HepG2 (cell line): ENCODE data around the gene PRXL2A. TPM values are rescaled to one million over a fixed set of nuclear protein-coding genes. Genes with fewer than 3 reads are reported as not detected.

ENCODE experiments used
- ATAD3A ChIP-seq: sonication (generic); formaldehyde crosslinking; IDR thresholded peaks from 2 replicates; pipeline ENCODE4 v1.4.0; 2020; ENCODE audit warnings: missing genetic modification reagents
- DNMT3B ChIP-seq: conservative IDR thresholded peaks from 2 replicates; pipeline ENCODE4 v1.6.1; 2016; ENCODE audit warnings: missing biosample characterization, control low read depth
- GABPA ChIP-seq, 2 experiments: IDR thresholded peaks; 2 replicates each; pipeline ENCODE4 v1.6.1; 2011 to 2016; ENCODE audit warnings: low read depth in 2 of 2, low read length in 1 of 2, missing biosample characterization in 1 of 2, missing genetic modification characterization in 1 of 2
- KAT7 ChIP-seq: IDR thresholded peaks from 2 replicates; pipeline ENCODE4 v1.6.1; 2018; ENCODE audit warnings: borderline replicate concordance, missing compliant biosample characterization
- KDM5A ChIP-seq: fragments of 200-600 bp; sonication (generic); IDR thresholded peaks from 2 replicates; pipeline ENCODE4 v1.7.0; 2018; ENCODE audit warnings: antibody characterized with exemption, mild to moderate bottlenecking, low read length, borderline replicate concordance
- YY1 ChIP-seq: IDR thresholded peaks from 2 replicates; pipeline ENCODE4 v1.6.1; 2011; ENCODE audit warnings: low read length, low read depth, moderate library complexity, mild to moderate bottlenecking; ENCODE audit not compliant: insufficient read depth, insufficient replicate concordance
- ZBTB7B ChIP-seq: sonication (generic); formaldehyde crosslinking; IDR thresholded peaks from 2 replicates; pipeline ENCODE4 v1.4.0; 2020; ENCODE audit warnings: missing genetic modification reagents
- ZNF564 ChIP-seq: sonication (generic); formaldehyde crosslinking; IDR thresholded peaks from 2 replicates; pipeline ENCODE4 v1.8.1; 2023; ENCODE audit warnings: mild to moderate bottlenecking, missing genetic modification reagents
- ZNF891 ChIP-seq: sonication (generic); formaldehyde crosslinking; IDR thresholded peaks from 2 replicates; pipeline ENCODE4 v1.5.0; 2020; ENCODE audit warnings: mild to moderate bottlenecking, missing genetic modification reagents
- polyA plus RNA-seq, 8 experiments: library from polyadenylated mRNA; depleted of rRNA in 3 of 8; stranded (reverse) in 7 of 8; unstranded in 1 of 8; fragments of >200 nt; fragmentation: Illumina TruSeq in 4 of 8; extraction: Trizol in 4 of 8; gene quantifications; 2 replicates each; pipeline versions ENCODE4 v1.2.1 to v1.2.3, GENCODE V29; 2011 to 2016; ENCODE audit warnings: low read depth in 4 of 8, missing spikeins in 1 of 8, mixed read lengths in 1 of 8; ENCODE audit not compliant: insufficient read depth in 1 of 8
- total RNA-seq, 5 experiments: library from RNA; depleted of rRNA; stranded (reverse); fragments of >200 nt; fragmentation: Illumina TruSeq; extraction: Trizol; gene quantifications; 2 replicates each; pipeline ENCODE4 v1.2.3, GENCODE V29; 2016; ENCODE audit warnings: low read depth in 1 of 5
- TF ChIP-seq, protein P1 (sequence below): sonication (generic); formaldehyde crosslinking; IDR thresholded peaks from one replicate; pipeline ENCODE4 v1.5.1; 2020; ENCODE audit warnings: mild to moderate bottlenecking, missing genetic modification reagents; ENCODE audit errors: not compliant biosample characterization
- TF ChIP-seq, protein P2 (sequence below): conservative IDR thresholded peaks from 2 replicates; pipeline ENCODE4 v1.6.1; 2018; ENCODE audit warnings: missing genetic modification reagents
- TF ChIP-seq, protein P3 (sequence below): sonication (generic); formaldehyde crosslinking; IDR thresholded peaks from 2 replicates; pipeline ENCODE4 v1.4.0; 2020; ENCODE audit warnings: missing genetic modification reagents, borderline replicate concordance
- TF ChIP-seq, protein P4 (sequence below): sonication (generic); formaldehyde crosslinking; IDR thresholded peaks from 2 replicates; pipeline ENCODE4 v1.8.1; 2023; ENCODE audit warnings: missing genetic modification reagents, mild to moderate bottlenecking, borderline replicate concordance

PRXL2A gene
- total and polyA plus RNA-seq, 2 of the 13 experiments (the other 11 are each of a cell fraction or from before 2014, with no cell fraction given) = 43.9 to 79.9 TPM

DNA sequence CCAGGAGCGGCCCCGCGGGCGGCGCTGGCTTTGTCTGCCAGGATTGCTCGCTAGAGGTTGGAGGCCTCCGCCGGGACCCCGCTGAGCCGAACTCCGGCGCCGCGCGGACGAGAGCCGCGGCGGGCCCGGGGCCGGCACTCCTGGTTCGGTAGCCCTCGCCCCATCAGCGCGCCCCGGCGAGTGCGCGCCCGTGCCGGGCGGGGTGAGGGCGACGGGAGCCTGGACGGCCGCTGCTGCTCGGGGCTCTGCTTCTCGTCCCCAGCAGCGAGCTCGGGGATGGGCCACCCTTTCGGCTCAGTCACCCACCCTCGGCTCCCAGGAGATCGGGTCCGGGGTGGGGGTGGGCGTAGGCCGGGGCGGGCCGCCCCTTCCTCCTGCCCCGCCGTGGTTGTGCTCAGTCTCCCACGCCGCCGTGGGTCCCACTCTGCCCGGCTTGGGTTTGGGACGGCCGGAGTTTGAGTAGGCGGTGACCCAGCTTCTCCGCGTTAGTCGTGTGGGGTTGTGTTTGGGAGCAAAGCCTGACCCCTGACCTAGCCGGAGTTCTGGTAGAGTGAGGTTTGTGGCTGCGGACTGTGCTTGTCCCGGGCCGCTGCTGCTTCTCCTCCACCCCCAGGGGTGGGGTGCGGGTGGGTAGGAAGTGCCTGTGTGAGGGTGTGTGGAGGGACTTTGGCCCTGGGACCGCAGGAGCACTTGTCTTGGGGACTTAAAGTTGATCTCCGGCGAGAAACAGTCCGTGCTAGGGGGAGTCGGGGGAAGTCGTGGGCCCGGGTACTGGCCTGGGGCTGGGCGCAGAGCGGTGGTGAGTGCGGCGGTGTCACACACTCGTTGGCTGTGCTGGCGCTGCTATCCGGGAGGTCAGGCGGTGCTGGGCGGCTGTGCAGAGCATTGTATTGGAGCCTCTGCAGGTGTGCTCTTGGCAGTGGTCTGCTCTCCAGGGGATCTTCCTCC, 46.4 kb downstream of the PRXL2A start (continued):
- TF ChIP-seq, protein P1, sequence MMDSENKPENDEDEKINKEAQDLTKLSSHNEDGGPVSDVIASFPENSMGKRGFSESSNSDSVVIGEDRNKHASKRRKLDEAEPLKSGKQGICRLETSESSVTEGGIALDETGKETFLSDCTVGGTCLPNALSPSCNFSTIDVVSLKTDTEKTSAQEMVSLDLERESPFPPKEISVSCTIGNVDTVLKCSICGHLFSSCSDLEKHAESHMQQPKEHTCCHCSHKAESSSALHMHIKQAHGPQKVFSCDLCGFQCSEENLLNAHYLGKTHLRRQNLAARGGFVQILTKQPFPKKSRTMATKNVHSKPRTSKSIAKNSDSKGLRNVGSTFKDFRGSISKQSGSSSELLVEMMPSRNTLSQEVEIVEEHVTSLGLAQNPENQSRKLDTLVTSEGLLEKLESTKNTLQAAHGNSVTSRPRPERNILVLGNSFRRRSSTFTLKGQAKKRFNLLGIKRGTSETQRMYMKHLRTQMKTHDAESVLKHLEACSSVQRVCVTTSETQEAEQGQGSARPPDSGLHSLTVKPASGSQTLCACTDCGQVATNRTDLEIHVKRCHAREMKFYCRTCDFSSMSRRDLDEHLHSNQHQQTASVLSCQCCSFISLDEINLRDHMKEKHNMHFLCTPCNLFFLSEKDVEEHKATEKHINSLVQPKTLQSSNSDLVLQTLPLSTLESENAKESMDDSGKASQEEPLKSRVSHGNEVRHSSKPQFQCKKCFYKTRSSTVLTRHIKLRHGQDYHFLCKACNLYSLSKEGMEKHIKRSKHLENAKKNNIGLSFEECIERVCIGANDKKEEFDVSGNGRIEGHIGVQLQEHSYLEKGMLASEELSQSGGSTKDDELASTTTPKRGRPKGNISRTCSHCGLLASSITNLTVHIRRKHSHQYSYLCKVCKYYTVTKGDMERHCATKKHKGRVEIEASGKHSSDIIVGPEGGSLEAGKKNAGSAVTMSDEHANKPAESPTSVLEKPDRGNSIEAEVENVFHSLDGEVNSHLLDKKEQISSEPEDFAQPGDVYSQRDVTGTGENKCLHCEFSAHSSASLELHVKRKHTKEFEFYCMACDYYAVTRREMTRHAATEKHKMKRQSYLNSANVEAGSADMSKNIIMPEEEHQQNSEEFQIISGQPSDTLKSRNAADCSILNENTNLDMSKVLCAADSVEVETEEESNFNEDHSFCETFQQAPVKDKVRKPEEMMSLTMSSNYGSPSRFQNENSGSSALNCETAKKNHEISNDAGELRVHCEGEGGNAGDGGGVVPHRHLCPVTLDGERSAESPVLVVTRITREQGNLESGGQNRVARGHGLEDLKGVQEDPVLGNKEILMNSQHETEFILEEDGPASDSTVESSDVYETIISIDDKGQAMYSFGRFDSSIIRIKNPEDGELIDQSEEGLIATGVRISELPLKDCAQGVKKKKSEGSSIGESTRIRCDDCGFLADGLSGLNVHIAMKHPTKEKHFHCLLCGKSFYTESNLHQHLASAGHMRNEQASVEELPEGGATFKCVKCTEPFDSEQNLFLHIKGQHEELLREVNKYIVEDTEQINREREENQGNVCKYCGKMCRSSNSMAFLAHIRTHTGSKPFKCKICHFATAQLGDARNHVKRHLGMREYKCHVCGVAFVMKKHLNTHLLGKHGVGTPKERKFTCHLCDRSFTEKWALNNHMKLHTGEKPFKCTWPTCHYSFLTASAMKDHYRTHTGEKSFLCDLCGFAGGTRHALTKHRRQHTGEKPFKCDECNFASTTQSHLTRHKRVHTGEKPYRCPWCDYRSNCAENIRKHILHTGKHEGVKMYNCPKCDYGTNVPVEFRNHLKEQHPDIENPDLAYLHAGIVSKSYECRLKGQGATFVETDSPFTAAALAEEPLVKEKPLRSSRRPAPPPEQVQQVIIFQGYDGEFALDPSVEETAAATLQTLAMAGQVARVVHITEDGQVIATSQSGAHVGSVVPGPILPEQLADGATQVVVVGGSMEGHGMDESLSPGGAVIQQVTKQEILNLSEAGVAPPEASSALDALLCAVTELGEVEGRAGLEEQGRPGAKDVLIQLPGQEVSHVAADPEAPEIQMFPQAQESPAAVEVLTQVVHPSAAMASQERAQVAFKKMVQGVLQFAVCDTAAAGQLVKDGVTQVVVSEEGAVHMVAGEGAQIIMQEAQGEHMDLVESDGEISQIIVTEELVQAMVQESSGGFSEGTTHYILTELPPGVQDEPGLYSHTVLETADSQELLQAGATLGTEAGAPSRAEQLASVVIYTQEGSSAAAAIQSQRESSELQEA = no peak
- no peak for TF ChIP-seq ATAD3A
- peak; percentile 31; the same call in 1 of the 2 replicates for TF ChIP-seq ZBTB7B
- TF ChIP-seq GABPA (IDR thresholded peaks at IDR 0.05; ENCODE audit: low read depth, low read length) = no peak
- no peak for TF ChIP-seq GABPA (CRISPR knock-in tag; IDR thresholded peaks at IDR 0.05; ENCODE audit: low read depth)
- peak; percentile 33; the same call in 1 of the 2 replicates for TF ChIP-seq ZNF564
- no peak for TF ChIP-seq KDM5A
- no peak for TF ChIP-seq DNMT3B (CRISPR knock-in tag)
- peak; percentile 66; the same call in 1 of the 2 replicates for TF ChIP-seq ZNF891 (CRISPR knock-in tag)
- no peak for TF ChIP-seq YY1
- TF ChIP-seq, protein P2, sequence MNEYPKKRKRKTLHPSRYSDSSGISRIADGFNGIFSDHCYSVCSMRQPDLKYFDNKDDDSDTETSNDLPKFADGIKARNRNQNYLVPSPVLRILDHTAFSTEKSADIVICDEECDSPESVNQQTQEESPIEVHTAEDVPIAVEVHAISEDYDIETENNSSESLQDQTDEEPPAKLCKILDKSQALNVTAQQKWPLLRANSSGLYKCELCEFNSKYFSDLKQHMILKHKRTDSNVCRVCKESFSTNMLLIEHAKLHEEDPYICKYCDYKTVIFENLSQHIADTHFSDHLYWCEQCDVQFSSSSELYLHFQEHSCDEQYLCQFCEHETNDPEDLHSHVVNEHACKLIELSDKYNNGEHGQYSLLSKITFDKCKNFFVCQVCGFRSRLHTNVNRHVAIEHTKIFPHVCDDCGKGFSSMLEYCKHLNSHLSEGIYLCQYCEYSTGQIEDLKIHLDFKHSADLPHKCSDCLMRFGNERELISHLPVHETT = no peak
- TF ChIP-seq, protein P3, sequence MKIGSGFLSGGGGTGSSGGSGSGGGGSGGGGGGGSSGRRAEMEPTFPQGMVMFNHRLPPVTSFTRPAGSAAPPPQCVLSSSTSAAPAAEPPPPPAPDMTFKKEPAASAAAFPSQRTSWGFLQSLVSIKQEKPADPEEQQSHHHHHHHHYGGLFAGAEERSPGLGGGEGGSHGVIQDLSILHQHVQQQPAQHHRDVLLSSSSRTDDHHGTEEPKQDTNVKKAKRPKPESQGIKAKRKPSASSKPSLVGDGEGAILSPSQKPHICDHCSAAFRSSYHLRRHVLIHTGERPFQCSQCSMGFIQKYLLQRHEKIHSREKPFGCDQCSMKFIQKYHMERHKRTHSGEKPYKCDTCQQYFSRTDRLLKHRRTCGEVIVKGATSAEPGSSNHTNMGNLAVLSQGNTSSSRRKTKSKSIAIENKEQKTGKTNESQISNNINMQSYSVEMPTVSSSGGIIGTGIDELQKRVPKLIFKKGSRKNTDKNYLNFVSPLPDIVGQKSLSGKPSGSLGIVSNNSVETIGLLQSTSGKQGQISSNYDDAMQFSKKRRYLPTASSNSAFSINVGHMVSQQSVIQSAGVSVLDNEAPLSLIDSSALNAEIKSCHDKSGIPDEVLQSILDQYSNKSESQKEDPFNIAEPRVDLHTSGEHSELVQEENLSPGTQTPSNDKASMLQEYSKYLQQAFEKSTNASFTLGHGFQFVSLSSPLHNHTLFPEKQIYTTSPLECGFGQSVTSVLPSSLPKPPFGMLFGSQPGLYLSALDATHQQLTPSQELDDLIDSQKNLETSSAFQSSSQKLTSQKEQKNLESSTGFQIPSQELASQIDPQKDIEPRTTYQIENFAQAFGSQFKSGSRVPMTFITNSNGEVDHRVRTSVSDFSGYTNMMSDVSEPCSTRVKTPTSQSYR (CRISPR knock-in tag) = no peak; the same call in 1 of the 2 replicates
- peak; percentile 47; the same call in 1 of the 2 replicates for TF ChIP-seq KAT7 (CRISPR knock-in tag)
- TF ChIP-seq, protein P4, sequence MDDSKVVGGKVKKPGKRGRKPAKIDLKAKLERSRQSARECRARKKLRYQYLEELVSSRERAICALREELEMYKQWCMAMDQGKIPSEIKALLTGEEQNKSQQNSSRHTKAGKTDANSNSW (CRISPR knock-in tag) = no peak
